Gastrocnemius medialis (tissue), 4 donors: ENCODE data around the gene CLN6.

ENCODE experiments used
- CTCF ChIP-seq, 5 experiments: fragments of 450-650 bp in 3 of 5; fragments of 200-600 bp in 2 of 5; sonication (generic) in 2 of 5; IDR thresholded peaks in 4 of 5; conservative IDR thresholded peaks in 1 of 5; 1 replicate in 4 of 5; 2 replicates in 1 of 5; pipeline ENCODE4 v1.5.1; 2016 to 2019; ENCODE audit warnings: antibody characterized with exemption in 5 of 5, mild to moderate bottlenecking in 3 of 5, moderate library complexity in 3 of 5
- POLR2A ChIP-seq, 2 donors: fragments of 450-650 bp; IDR thresholded peaks; one replicate each; pipeline ENCODE4 v1.6.1; 2017; ENCODE audit warnings: antibody characterized with exemption in 2 of 2, mild to moderate bottlenecking in 2 of 2, moderate library complexity in 2 of 2

GRCh38 chr15:68211656-68212320, 17.7 kb downstream of the CLN6 start:
- TF ChIP-seq CTCF (IDR thresholded peaks at IDR 0.05 in 4 of 5, conservative IDR thresholded peaks at IDR 0.05 in 1 of 5) = no peak
- no peak for TF ChIP-seq POLR2A (IDR thresholded peaks at IDR 0.05)
